Suprapubic skin (tissue), 4 donors: Measurements from ENCODE around the gene APOL3. TPM values are rescaled to one million over a fixed set of nuclear protein-coding genes. Genes with fewer than 3 reads are reported as not detected.

Experiments used
- DNase-seq, 2 donors: peaks; one replicate each; pipeline ENCODE4 v3.0.0-alpha.2; 2019; ENCODE audit warnings: low spot score in 2 of 2
- H3K27ac ChIP-seq: fragments of 200-600 bp; sonication (generic); one replicate; pipeline ENCODE4 v1.5.1; 2019
- H3K27me3 ChIP-seq: fragments of 200-600 bp; sonication (generic); one replicate; pipeline ENCODE4 v1.5.1; 2019
- H3K36me3 ChIP-seq: fragments of 200-600 bp; sonication (generic); one replicate; pipeline ENCODE4 v1.5.1; 2019
- H3K4me1 ChIP-seq: fragments of 200-600 bp; sonication (generic); one replicate; pipeline ENCODE4 v1.5.1; 2019
- H3K4me3 ChIP-seq: fragments of 200-600 bp; sonication (generic); one replicate; pipeline ENCODE4 v1.5.1; 2019; ENCODE audit warnings: mild to moderate bottlenecking
- H3K9me3 ChIP-seq: fragments of 200-600 bp; sonication (generic); one replicate; pipeline ENCODE4 v1.5.1; 2019
- CTCF ChIP-seq, 2 donors: fragments of 200-600 bp in 1 of 2; fragments of 450-650 bp in 1 of 2; sonication (generic) in 1 of 2; IDR thresholded peaks; one replicate each; pipeline ENCODE4 v1.5.1; 2016 to 2019; ENCODE audit warnings: antibody characterized with exemption in 2 of 2, mild to moderate bottlenecking in 1 of 2, moderate library complexity in 1 of 2
- EP300 ChIP-seq: sonication (generic); formaldehyde crosslinking; IDR thresholded peaks from one replicate; pipeline ENCODE4 v1.6.1; 2017; ENCODE audit warnings: antibody characterized with exemption
- POLR2A ChIP-seq, 2 donors: fragments of 450-650 bp; IDR thresholded peaks; one replicate each; pipeline ENCODE4 v1.6.1; 2017; ENCODE audit warnings: antibody characterized with exemption in 2 of 2, mild to moderate bottlenecking in 2 of 2, moderate library complexity in 2 of 2
- POLR2AphosphoS5 ChIP-seq, 3 donors: sonication (generic); formaldehyde crosslinking; IDR thresholded peaks; one replicate each; pipeline ENCODE4 v1.6.1; 2017; ENCODE audit warnings: antibody characterized with exemption in 3 of 3
- WGBS: methylation state at CpG from one replicate; pipeline ENCODE4 v1.1.5; 2018; 5-methylcytosine and 5-hydroxymethylcytosine counted together
- total RNA-seq, 4 donors: library from RNA; depleted of rRNA; stranded (reverse); fragments of >200 nt; gene quantifications; one replicate each; pipeline ENCODE4 v1.1.0, GENCODE V29; 2016

Gene APOL3
- total RNA-seq, 4 donors from 2014 or later: 29.7 to 46.7 (median 34.0) TPM

DNA sequence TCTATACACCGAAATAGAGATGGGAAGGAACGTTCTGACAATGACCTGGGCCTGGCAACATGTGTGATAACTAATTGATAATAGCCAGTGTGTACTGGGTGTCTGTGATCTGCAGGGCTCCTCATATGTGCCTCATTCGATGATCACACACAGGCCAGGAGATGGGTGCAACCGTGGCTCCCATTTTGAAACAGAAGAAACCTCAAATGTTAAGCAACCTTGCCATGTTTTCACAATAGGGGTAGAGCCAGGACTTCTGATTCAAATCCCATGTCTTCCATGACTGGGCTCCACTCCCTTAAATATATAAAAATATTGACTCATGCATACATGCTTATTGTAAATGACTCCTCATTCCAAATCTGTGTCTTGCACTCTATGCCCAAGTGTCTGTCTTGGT lies 11.1 kb downstream of the APOL3 start:
- TF ChIP-seq CTCF (IDR thresholded peaks at IDR 0.05): no peak
- no peak for TF ChIP-seq POLR2AphosphoS5 (IDR thresholded peaks at IDR 0.05)
- TF ChIP-seq EP300: no peak
- no peak for TF ChIP-seq POLR2A (IDR thresholded peaks at IDR 0.05)
- 62% methylated on average over 4 of the region's 4 CpGs for WGBS
- Histone ChIP-seq H3K27me3 (no peaks in the 10 kb centered on the region), H3K36me3 (peaks cover 15% of the 10 kb centered on the region), H3K4me1 (peaks cover 75% of the 10 kb centered on the region), H3K9me3 (no peaks in the 10 kb centered on the region), H3K27ac (peak overlapping the region; percentile 92), H3K4me3 (no peak overlapping the region)
- DNase-seq: no peak

GRCh38 chr22:36148411-36148810 lies 12.1 kb downstream of the APOL3 start:
- TF ChIP-seq POLR2AphosphoS5 (IDR thresholded peaks at IDR 0.05) (no peak), CTCF (IDR thresholded peaks at IDR 0.05) (no peak), POLR2A (IDR thresholded peaks at IDR 0.05) (no peak), EP300 (no peak)
- Histone ChIP-seq H3K4me3 (no peak overlapping the region), H3K36me3 (peaks cover 23% of the 10 kb centered on the region), H3K27me3 (no peaks in the 10 kb centered on the region), H3K27ac (peak overlapping the region; percentile 29), H3K4me1 (peaks cover 65% of the 10 kb centered on the region), H3K9me3 (no peaks in the 10 kb centered on the region)
- WGBS: 86% methylated on average over 8 of the region's 8 CpGs
- DNase-seq: no peak

DNA sequence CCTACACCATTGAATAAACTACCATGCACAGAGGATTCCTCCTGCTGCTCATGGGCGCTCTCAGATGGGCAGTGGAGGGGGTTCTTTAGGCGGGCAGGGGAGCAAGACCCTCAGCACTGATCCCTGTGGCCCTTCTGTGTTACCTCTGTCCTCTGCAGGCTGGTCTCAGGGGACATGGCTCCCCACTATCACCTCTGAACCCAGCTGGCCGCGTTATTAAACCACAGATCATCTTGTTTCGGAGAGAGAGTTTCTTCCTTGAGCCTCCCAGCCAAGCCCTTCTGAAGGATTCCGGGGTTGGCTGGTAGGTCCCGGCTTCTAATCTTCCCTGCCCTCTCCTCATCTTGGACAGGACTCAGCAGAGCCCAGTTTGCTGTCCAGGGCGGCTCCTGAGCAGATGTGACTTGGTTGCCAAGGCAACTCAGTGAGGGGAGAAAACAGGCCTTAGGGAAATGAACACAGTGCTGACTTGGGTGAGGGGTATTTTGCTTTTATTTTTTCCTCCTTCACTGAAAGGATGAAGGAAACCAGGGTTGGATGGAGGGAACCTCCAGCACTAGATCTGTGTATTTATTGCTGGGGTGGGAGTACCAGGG lies 13.3 kb downstream of the APOL3 start:
- no peak overlapping the region for H3K4me3 ChIP-seq
- H3K36me3 ChIP-seq: peaks cover 27% of the 10 kb centered on the region
- H3K4me1 ChIP-seq: peaks cover 60% of the 10 kb centered on the region
- 86% methylated on average over 8 of the region's 8 CpGs for WGBS
- no peaks in the 10 kb centered on the region for H3K9me3 ChIP-seq
- H3K27ac ChIP-seq: peak overlapping the region; percentile 23
- no peak for TF ChIP-seq POLR2A (IDR thresholded peaks at IDR 0.05)
- no peak for TF ChIP-seq CTCF (IDR thresholded peaks at IDR 0.05)
- no peak for TF ChIP-seq EP300
- TF ChIP-seq POLR2AphosphoS5 (IDR thresholded peaks at IDR 0.05): no peak
- no peak for DNase-seq
- no peaks in the 10 kb centered on the region for H3K27me3 ChIP-seq

- WGBS: 39% methylated on average over 4 of the region's 4 CpGs
- TF ChIP-seq POLR2A (IDR thresholded peaks at IDR 0.05) (no peak), EP300 (no peak), CTCF (IDR thresholded peaks at IDR 0.05) (no peak), POLR2AphosphoS5 (IDR thresholded peaks at IDR 0.05) (no peak)
- no peaks in the 10 kb centered on the region for H3K27me3 ChIP-seq
- H3K4me3 ChIP-seq: no peak overlapping the region
- H3K9me3 ChIP-seq: no peaks in the 10 kb centered on the region
- peak overlapping the region; percentile 27 for H3K27ac ChIP-seq
- peaks cover 39% of the 10 kb centered on the region for H3K36me3 ChIP-seq
- DNase-seq: no peak
- H3K4me1 ChIP-seq: peaks cover 50% of the 10 kb centered on the region
Observed at GRCh38 chr22:36145881-36146280, 14.7 kb downstream of the APOL3 start.

DNA sequence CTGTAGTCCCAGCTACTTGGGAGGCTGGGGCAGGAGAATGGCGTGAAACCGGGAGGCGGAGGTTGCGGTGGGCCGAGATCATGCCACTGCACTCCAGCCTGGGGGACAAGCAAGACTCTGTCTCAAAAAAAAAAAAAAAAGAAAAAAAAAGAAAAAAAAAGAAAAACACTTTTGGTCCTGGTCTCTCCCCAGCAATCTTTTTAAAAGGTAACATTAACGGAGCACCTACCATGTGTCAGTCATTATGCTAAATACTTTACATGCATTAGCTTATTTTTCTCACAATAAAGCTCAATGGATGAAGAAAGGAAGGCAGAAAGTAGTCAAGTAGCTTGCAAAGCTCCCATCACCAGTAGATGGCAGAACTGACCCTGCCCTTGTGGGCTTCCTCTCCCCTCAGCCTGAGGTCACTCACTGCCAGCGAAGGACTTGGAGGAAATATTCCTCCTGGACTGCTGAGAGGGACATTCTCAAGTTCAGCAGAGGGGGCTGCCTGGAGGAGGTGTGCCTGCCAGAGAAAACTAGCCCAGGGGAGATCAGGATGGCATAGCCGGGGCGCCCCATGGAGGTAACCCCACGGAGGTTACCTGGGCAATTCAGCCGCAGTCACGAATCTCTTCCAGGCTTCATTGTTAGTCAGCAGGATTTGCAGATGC lies 15.5 kb downstream of the APOL3 start:
- Histone ChIP-seq H3K27me3 (no peaks in the 10 kb centered on the region), H3K9me3 (no peaks in the 10 kb centered on the region), H3K4me1 (peaks cover 41% of the 10 kb centered on the region), H3K27ac (peak overlapping the region; percentile 27), H3K4me3 (no peak overlapping the region), H3K36me3 (peaks cover 41% of the 10 kb centered on the region)
- DNase-seq: peak in 1 of 2 donors; percentile 79
- TF ChIP-seq POLR2AphosphoS5 (IDR thresholded peaks at IDR 0.05) (no peak), CTCF (IDR thresholded peaks at IDR 0.05) (peak; percentile 33 to 71)
- WGBS: 58% methylated on average over 12 of the region's 12 CpGs
